IMR-90 (cell line): ENCODE results near the gene SMAD7. TPM values are rescaled to one million over a fixed set of nuclear protein-coding genes. Genes with fewer than 3 reads are reported as not detected.

Experiments used
- ATAC-seq: fragments of 200-7000 bp; cut with Tn5 transposase; 2 replicates; pipeline ENCODE4 v1.9.1; 2020; ENCODE audit warnings: low read depth, mild to moderate bottlenecking, moderate library complexity
- BruUV-seq: library from RNA; stranded (reverse); fragments of 400-500 nt; replicated peaks from 2 replicates; lab custom pipeline; 2021; lab: Mats Ljungman, UMichigan
- CTCF ChIA-PET: fragments of 300-600 bp; formaldehyde crosslinking; extraction: SDS; loops from one replicate; lab custom pipeline; 2021; ENCODE audit warnings: antibody characterized with exemption; lab: Yijun Ruan, JAX
- POLR2A ChIA-PET: fragments of 300-600 bp; sonication (Branson Sonifier 250); formaldehyde crosslinking; loops from one replicate; lab custom pipeline; 2022; ENCODE audit warnings: antibody characterized with exemption; ENCODE audit not compliant: unreplicated experiment; lab: Charles Lee
- DNase-seq: peaks from one replicate; pipeline ENCODE4 v3.0.0; 2013
- H2AFZ ChIP-seq: replicated peaks from 2 replicates; pipeline ENCODE3; 2013; ENCODE audit warnings: low read length, mild to moderate bottlenecking; ENCODE audit not compliant: poor library complexity
- H2AK5ac ChIP-seq: 2 replicates; pipeline ENCODE4 v1.6.1; 2013; ENCODE audit warnings: low read depth, low read length, inconsistent platforms
- H2AK9ac ChIP-seq: replicated peaks from 2 replicates; pipeline ENCODE3; 2013; ENCODE audit warnings: mild to moderate bottlenecking, low read depth, low read length, moderate library complexity; ENCODE audit not compliant: poor library complexity
- H2BK120ac ChIP-seq: 2 replicates; pipeline ENCODE4 v1.6.1; 2013; ENCODE audit warnings: low read depth, low read length, inconsistent platforms
- H2BK15ac ChIP-seq: 3 replicates; pipeline ENCODE4 v1.6.1; 2013; ENCODE audit warnings: low read depth, low read length, inconsistent platforms
- H2BK20ac ChIP-seq: 2 replicates; pipeline ENCODE4 v1.6.1; 2013; ENCODE audit warnings: low read depth, mild to moderate bottlenecking, inconsistent platforms, low read length, moderate library complexity
- H2BK5ac ChIP-seq: 2 replicates; pipeline ENCODE4 v1.6.1; 2013; ENCODE audit warnings: mild to moderate bottlenecking, low read depth, low read length, inconsistent platforms; ENCODE audit not compliant: poor library complexity, severe bottlenecking
- H3K14ac ChIP-seq: replicated peaks from 2 replicates; pipeline ENCODE4 v1.6.1; 2013; ENCODE audit warnings: low read depth, low read length, inconsistent platforms
- H3K18ac ChIP-seq: 2 replicates; pipeline ENCODE4 v1.6.1; 2013; ENCODE audit warnings: low read depth, low read length, control low read depth
- H3K23ac ChIP-seq: 2 replicates; pipeline ENCODE4 v1.6.1; 2013; ENCODE audit warnings: low read depth, low read length, inconsistent platforms
- H3K27ac ChIP-seq: 2 replicates; pipeline ENCODE4 v1.5.1; 2013; ENCODE audit warnings: mild to moderate bottlenecking, control low read depth, low read length; ENCODE audit not compliant: insufficient read depth
- H3K27me3 ChIP-seq: 2 replicates; pipeline ENCODE4 v1.6.1; 2013; ENCODE audit warnings: low read length; ENCODE audit not compliant: control insufficient read depth, insufficient read depth
- H3K36me3 ChIP-seq: 2 replicates; pipeline ENCODE4 v1.6.1; 2013; ENCODE audit warnings: low read length, mixed read lengths; ENCODE audit not compliant: control insufficient read depth, insufficient read depth
- H3K4ac ChIP-seq: 2 replicates; pipeline ENCODE4 v1.6.1; 2013; ENCODE audit warnings: low read depth, low read length, inconsistent platforms
- H3K4me1 ChIP-seq: 2 replicates; pipeline ENCODE4 v1.6.1; 2013; ENCODE audit warnings: low read length, mixed read lengths; ENCODE audit not compliant: control insufficient read depth, insufficient read depth
- H3K4me2 ChIP-seq: 2 replicates; pipeline ENCODE4 v1.6.1; 2013; ENCODE audit warnings: low read depth, mild to moderate bottlenecking, control low read depth, low read length, moderate library complexity
- H3K4me3 ChIP-seq: 2 replicates; pipeline ENCODE4 v1.5.1; 2013; ENCODE audit warnings: low read depth, mild to moderate bottlenecking, control low read depth, low read length, moderate library complexity; ENCODE audit not compliant: insufficient read depth
- H3K56ac ChIP-seq: 2 replicates; pipeline ENCODE4 v1.6.1; 2013; ENCODE audit warnings: low read length, inconsistent platforms; ENCODE audit not compliant: insufficient read depth; ENCODE audit errors: extremely low read depth
- H3K79me1 ChIP-seq, 2 experiments: 2 replicates each; pipeline ENCODE4 v1.6.1; 2013; ENCODE audit warnings: low read length in 2 of 2, inconsistent platforms in 1 of 2, low read depth in 1 of 2
- H3K9ac ChIP-seq: 2 replicates; pipeline ENCODE4 v1.6.1; 2013; ENCODE audit warnings: low read depth, low read length, control low read depth
- H3K9me1 ChIP-seq: 2 replicates; pipeline ENCODE4 v1.6.1; 2013; ENCODE audit warnings: low read length, inconsistent platforms; ENCODE audit not compliant: insufficient read depth
- H3K9me3 ChIP-seq: 2 replicates; pipeline ENCODE4 v1.6.1; 2013; ENCODE audit warnings: low read length; ENCODE audit not compliant: control insufficient read depth, insufficient read depth
- H4K20me1 ChIP-seq: 2 replicates; pipeline ENCODE4 v1.6.1; 2013; ENCODE audit warnings: low read length, inconsistent platforms; ENCODE audit not compliant: insufficient read depth
- H4K5ac ChIP-seq: 2 replicates; pipeline ENCODE4 v1.6.1; 2013; ENCODE audit warnings: mild to moderate bottlenecking, low read depth, low read length, control low read depth
- H4K8ac ChIP-seq, 2 experiments: 2 replicates each; pipeline ENCODE4 v1.6.1; 2013; ENCODE audit warnings: low read depth in 2 of 2, low read length in 2 of 2, control low read depth in 1 of 2, inconsistent platforms in 1 of 2
- H4K91ac ChIP-seq: 2 replicates; pipeline ENCODE4 v1.6.1; 2013; ENCODE audit warnings: low read depth, low read length, inconsistent platforms; ENCODE audit not compliant: insufficient read depth
- BHLHE40 ChIP-seq: fragments of 150-350 bp; IDR thresholded peaks from 2 replicates; pipeline ENCODE4 v1.6.1; 2016; ENCODE audit warnings: mild to moderate bottlenecking, low read depth, low read length
- CEBPB ChIP-seq: IDR thresholded peaks from 2 replicates; pipeline ENCODE4 v1.6.1; 2012; ENCODE audit warnings: low read depth, low read length, improper control_type of control experiment
- CHD1 ChIP-seq: IDR thresholded peaks from 2 replicates; pipeline ENCODE4 v1.6.1; 2012; ENCODE audit warnings: low read depth, low read length, improper control_type of control experiment
- FOS ChIP-seq: fragments of 150-350 bp; IDR thresholded peaks from 2 replicates; pipeline ENCODE4 v1.6.1; 2016; ENCODE audit warnings: low read depth, low read length
- MAZ ChIP-seq: IDR thresholded peaks from 2 replicates; pipeline ENCODE4 v1.6.1; 2012; ENCODE audit warnings: low read depth, mild to moderate bottlenecking, low read length, improper control_type of control experiment, moderate library complexity, borderline replicate concordance
- MXI1 ChIP-seq: IDR thresholded peaks from 2 replicates; pipeline ENCODE4 v1.6.1; 2012; ENCODE audit warnings: low read depth, mild to moderate bottlenecking, low read length, moderate library complexity, borderline replicate concordance
- POLR2A ChIP-seq: IDR thresholded peaks from 2 replicates; pipeline ENCODE4 v1.6.1; 2012; ENCODE audit warnings: mild to moderate bottlenecking, low read depth, low read length
- RAD21 ChIP-seq: IDR thresholded peaks from 2 replicates; pipeline ENCODE4 v1.6.1; 2012; ENCODE audit warnings: low read length, improper control_type of control experiment
- RCOR1 ChIP-seq: IDR thresholded peaks from 2 replicates; pipeline ENCODE4 v1.6.1; 2012; ENCODE audit warnings: mild to moderate bottlenecking, low read length, improper control_type of control experiment; ENCODE audit not compliant: insufficient replicate concordance
- WGBS, 2 experiments: methylation state at CpG; one replicate each; pipeline versions ENCODE4 v1.1.5 to v1.1.7; 2013; ENCODE audit warnings: missing lambda C conversion rate in 2 of 2; ENCODE audit not compliant: insufficient read length in 1 of 2; ENCODE audit errors: extremely low coverage in 2 of 2; 5-methylcytosine and 5-hydroxymethylcytosine counted together
- dilution Hi-C: fragments of 300-500 bp; cut with HindIII; formaldehyde crosslinking; loops from one replicate; pipeline ENCODE4 v1.14.3; 2018; ENCODE audit warnings: low sequenced_read_pairs; ENCODE audit not compliant: unreplicated experiment
- in situ Hi-C: fragments of 300-500 bp; cut with MboI; formaldehyde crosslinking; loops from 3 replicates; pipeline ENCODE4 v1.14.3; 2019; ENCODE audit warnings: low sequenced_read_pairs, inconsistent platforms, mixed read lengths
- intact Hi-C: fragments of 100-400 bp; cut with micrococcal nuclease; formaldehyde crosslinking; loops from 2 replicates; pipeline ENCODE4 v1.10.0; 2022
- polyA plus RNA-seq, 3 experiments: library from polyadenylated mRNA; depleted of rRNA; stranded (reverse); fragments of >200 nt; gene quantifications; 2 replicates each; pipeline ENCODE4 v1.2.3, GENCODE V29; 2012; ENCODE audit warnings: low replicate concordance in 1 of 3
- total RNA-seq: library from RNA; depleted of rRNA; stranded (reverse); fragments of >200 nt; gene quantifications from 2 replicates; pipeline ENCODE4 v1.2.3, GENCODE V29; 2012

The SMAD7 gene
- total and polyA plus RNA-seq, 2 of the 4 experiments (the other 2 are of a cell fraction): 15.8 to 17.6 TPM

DNA sequence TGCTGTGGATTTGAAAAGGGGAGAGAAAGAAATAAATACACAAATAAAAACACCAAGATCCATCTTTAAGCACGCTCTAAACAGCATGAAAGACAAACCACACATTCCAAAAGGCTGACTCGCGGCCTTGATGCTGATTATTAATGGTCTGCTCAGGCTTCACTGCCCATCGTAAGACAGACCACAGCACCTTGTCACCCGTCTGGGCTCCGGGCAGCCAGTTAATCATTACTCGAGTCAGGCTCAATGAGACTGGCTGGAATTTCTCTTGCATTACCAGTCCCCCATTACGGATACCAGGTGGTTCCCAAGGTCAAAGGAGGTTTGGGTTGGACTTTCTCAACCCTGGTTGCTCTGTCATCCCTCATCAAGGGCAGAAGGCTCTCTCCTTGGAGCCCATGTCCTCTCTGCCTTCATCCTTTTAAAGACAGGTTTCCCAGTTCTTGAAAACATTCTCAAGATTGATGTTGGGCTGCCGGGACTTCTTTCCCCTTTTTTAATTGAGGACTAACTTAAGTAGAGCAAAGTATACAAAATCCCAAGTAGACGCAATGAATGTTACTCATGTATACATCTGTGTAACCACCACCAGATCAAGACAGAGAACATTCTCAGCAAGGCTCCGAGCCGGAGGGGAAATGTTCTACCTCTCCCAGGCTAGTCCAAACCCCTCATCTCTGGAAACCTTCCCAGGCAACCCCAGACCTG is 8.1 kb downstream of the SMAD7 start:
- Histone ChIP-seq H3K9me3 (no peaks in the 10 kb centered on the region), H3K79me1 (peaks cover 4 to 88% of the 10 kb centered on the region in 2 experiments; a peak in 2 of 4 replicates), H4K8ac (peak overlapping the region; percentile 42 to 72; a peak in 3 of 4 replicates), H2AFZ (peak overlapping the region; percentile 54), H2BK5ac (peak overlapping the region; percentile 43), H2AK9ac (peak overlapping the region; percentile 51), H3K4me3 (no peak overlapping the region), H4K5ac (no peak overlapping the region; the same call in 1 of the 2 replicates), H3K27ac (peak overlapping the region; percentile 33; the same call in 1 of the 2 replicates), H3K56ac (peak overlapping the region; percentile 84; the same call in 1 of the 2 replicates), H3K9ac (peak overlapping the region; percentile 15; the same call in 1 of the 2 replicates), H3K4me1 (peaks cover 63% of the 10 kb centered on the region), H3K4ac (peak overlapping the region; percentile 82), H4K20me1 (peaks cover 98% of the 10 kb centered on the region), H3K14ac (peak overlapping the region; percentile 90), H3K9me1 (peaks cover 47% of the 10 kb centered on the region), H2BK120ac (peak overlapping the region; percentile 79), H3K4me2 (peak overlapping the region; percentile 71), H4K91ac (peak overlapping the region; percentile 64), H3K27me3 (no peaks in the 10 kb centered on the region), H3K18ac (peak overlapping the region; percentile 26; the same call in 1 of the 2 replicates), H2BK20ac (peak overlapping the region; percentile 66), H2AK5ac (peak overlapping the region; percentile 82), H2BK15ac (peak overlapping the region; percentile 83; the same call in 2 of the 3 replicates), H3K23ac (peak overlapping the region; percentile 50), H3K36me3 (peaks cover 30% of the 10 kb centered on the region)
- no TSS peak for BruUV-seq
- intact Hi-C loops (loop anchor here (5.0 kb wide), 1 partner anchor 115 kb away; no protein-coding TSS in a partner anchor), in situ Hi-C loops (loop anchor here (5.0 to 25.0 kb wide), 4 partner anchors 160 to 405 kb away; partner anchors contain the start of gene CTIF), dilution Hi-C loops (no loop called here)
- ATAC-seq (peak; percentile 53), DNase-seq (peak; percentile 92)
- POLR2A ChIA-PET: interaction anchor here (0.6 to 1.1 kb wide), 2 partner anchors 10 to 12 kb away, joined by 3 to 6 read pairs; no protein-coding TSS in a partner anchor
- WGBS, 2 experiments: 0% methylated on average over 5 of the region's 12 CpGs; no CpG with 5 or more reads in 1 of the 2 experiments
- CTCF ChIA-PET: no interaction called here
- peak; percentile 29 for TF ChIP-seq RCOR1
- peak; percentile 55 for TF ChIP-seq CEBPB
- peak; percentile 81 for TF ChIP-seq BHLHE40
- no peak for TF ChIP-seq CHD1
- TF ChIP-seq MXI1: no peak
- peak; percentile 10; the same call in 1 of the 2 replicates for TF ChIP-seq POLR2A
- TF ChIP-seq MAZ: no peak
- peak; percentile 74 for TF ChIP-seq FOS
- TF ChIP-seq RAD21: 0 out of 2 replicates have a peak, but pooled peaks have one; percentile 12
